Measurements from ENCODE around the gene TKT.

TKT gene

DNA sequence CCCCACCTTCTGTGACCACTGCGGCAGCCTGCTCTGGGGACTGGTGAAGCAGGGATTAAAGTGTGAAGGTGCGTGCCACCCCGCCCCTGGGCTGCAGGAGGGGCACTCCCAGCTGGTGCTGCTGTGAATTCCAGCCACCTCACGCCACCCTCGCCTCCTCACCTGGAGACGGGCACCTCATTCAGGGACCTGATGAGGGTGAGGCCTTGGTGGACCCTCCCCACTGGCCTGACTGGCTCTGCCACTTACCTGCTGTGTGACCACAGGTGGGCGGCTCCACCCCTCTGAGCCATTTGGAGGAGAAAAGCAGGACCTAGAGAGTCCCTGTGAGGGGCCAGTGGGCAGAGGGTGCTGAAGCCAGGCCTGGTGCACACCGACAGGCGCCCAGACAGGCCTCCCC is 72.3 kb downstream of the TKT start:
- TF ChIP-seq, protein P1, sequence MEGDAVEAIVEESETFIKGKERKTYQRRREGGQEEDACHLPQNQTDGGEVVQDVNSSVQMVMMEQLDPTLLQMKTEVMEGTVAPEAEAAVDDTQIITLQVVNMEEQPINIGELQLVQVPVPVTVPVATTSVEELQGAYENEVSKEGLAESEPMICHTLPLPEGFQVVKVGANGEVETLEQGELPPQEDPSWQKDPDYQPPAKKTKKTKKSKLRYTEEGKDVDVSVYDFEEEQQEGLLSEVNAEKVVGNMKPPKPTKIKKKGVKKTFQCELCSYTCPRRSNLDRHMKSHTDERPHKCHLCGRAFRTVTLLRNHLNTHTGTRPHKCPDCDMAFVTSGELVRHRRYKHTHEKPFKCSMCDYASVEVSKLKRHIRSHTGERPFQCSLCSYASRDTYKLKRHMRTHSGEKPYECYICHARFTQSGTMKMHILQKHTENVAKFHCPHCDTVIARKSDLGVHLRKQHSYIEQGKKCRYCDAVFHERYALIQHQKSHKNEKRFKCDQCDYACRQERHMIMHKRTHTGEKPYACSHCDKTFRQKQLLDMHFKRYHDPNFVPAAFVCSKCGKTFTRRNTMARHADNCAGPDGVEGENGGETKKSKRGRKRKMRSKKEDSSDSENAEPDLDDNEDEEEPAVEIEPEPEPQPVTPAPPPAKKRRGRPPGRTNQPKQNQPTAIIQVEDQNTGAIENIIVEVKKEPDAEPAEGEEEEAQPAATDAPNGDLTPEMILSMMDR (IDR thresholded peaks at IDR 0.05; ENCODE audit: unreplicated experiment in 3 of 3), result no peak
- peaks cover 4% of the 10 kb centered on the region for H3K27me3 Mint-ChIP-seq (ENCODE audit: low read depth)
- H3K36me3 Mint-ChIP-seq (ENCODE audit: low read depth), result peaks cover 13% of the 10 kb centered on the region
- no peaks in the 10 kb centered on the region for H3K4me1 Mint-ChIP-seq
- no peak overlapping the region for H3K27ac Mint-ChIP-seq
- no peaks in the 10 kb centered on the region for H3K9me3 Mint-ChIP-seq
- H3K4me3 Mint-ChIP-seq, result no peak overlapping the region

DNA sequence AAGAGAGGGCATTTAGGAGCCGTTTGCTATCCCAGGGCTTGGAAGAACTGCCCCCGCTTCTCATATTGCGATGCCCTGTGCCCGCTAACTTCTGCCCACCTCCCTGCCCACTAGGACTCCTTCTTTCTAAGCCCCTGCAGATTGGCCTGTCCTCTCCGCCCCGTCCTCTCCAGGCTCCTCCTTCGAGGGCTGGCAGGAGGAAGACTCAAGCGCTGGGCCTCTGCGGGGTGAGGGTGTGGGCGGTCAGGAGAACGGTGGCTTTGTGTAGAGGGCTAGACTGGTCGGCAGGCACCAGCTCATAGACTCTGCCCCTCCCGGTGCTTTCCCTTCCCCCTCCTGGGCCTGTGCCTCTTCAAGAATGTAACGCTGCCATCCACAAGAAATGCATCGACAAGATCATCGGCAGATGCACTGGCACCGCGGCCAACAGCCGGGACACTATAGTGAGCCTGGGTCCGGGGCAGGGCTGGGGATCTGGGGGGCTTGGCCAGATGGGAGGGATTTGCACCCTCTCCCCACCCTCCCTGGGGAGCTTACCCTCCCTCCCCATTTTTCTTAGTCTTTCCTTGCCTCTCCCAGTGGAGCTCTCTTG is 73.0 kb downstream of the TKT start:
- TF ChIP-seq, protein P1 (IDR thresholded peaks at IDR 0.05; ENCODE audit: unreplicated experiment in 3 of 3), result no peak
- peaks cover 13% of the 10 kb centered on the region for H3K36me3 Mint-ChIP-seq (ENCODE audit: low read depth)
- H3K27me3 Mint-ChIP-seq (ENCODE audit: low read depth), result peaks cover 4% of the 10 kb centered on the region
- no peaks in the 10 kb centered on the region for H3K4me1 Mint-ChIP-seq
- H3K27ac Mint-ChIP-seq, result no peak overlapping the region
- no peak overlapping the region for H3K4me3 Mint-ChIP-seq
- no peaks in the 10 kb centered on the region for H3K9me3 Mint-ChIP-seq

DNA sequence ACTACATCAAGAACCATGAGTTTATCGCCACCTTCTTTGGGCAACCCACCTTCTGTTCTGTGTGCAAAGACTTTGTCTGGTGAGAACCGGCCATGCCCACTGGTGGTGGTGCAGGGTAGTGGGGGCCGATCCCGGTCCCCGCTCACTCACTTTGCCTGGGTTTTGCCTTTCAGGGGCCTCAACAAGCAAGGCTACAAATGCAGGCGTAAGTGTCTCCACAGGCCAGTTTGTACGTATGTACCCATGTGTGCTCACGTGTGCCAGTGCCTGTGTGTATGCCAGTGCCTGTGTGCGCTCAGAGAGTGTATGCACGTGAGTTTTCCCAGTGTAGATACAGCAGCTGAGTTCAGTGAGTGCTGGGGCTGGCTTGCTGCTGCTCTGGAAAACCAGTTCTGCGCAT is 74.3 kb downstream of the TKT start:
- TF ChIP-seq, protein P1 (IDR thresholded peaks at IDR 0.05; ENCODE audit: unreplicated experiment in 3 of 3), result no peak
- no peak overlapping the region for H3K27ac Mint-ChIP-seq
- H3K27me3 Mint-ChIP-seq (ENCODE audit: low read depth), result peaks cover 4% of the 10 kb centered on the region
- H3K9me3 Mint-ChIP-seq, result no peaks in the 10 kb centered on the region
- peaks cover 13% of the 10 kb centered on the region for H3K36me3 Mint-ChIP-seq (ENCODE audit: low read depth)
- H3K4me1 Mint-ChIP-seq, result no peaks in the 10 kb centered on the region
- no peak overlapping the region for H3K4me3 Mint-ChIP-seq

DNA sequence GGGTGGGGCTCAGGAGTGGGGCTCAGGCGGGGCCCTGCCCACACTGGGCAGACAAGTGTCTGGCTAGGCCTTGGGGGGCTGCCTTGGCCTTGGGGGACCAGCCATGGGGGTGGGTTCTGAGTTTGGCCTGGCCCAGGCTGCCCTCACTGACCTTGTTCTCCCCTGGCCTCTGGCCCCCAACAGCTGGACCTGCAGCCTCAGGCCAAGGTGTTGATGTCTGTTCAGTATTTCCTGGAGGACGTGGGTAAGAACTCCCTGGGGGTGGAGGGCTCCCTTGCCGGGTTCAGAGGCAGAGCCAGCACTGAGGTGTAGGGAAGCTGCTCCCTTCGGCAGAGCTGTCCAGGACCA is 74.8 kb downstream of the TKT start:
- H3K27me3 Mint-ChIP-seq (ENCODE audit: low read depth), result peaks cover 4% of the 10 kb centered on the region
- no peak overlapping the region for H3K4me3 Mint-ChIP-seq
- no peaks in the 10 kb centered on the region for H3K9me3 Mint-ChIP-seq
- TF ChIP-seq, protein P1 (IDR thresholded peaks at IDR 0.05; ENCODE audit: unreplicated experiment in 3 of 3), result no peak
- no peaks in the 10 kb centered on the region for H3K4me1 Mint-ChIP-seq
- peaks cover 13% of the 10 kb centered on the region for H3K36me3 Mint-ChIP-seq (ENCODE audit: low read depth)
- no peak overlapping the region for H3K27ac Mint-ChIP-seq

- TF ChIP-seq, protein P1 (IDR thresholded peaks at IDR 0.05; ENCODE audit: unreplicated experiment in 3 of 3), result no peak
- Mint-ChIP-seq H3K4me1 (no peaks in the 10 kb centered on the region), H3K27me3 (ENCODE audit: low read depth) (peaks cover 4% of the 10 kb centered on the region), H3K27ac (no peak overlapping the region), H3K9me3 (no peaks in the 10 kb centered on the region), H3K4me3 (no peak overlapping the region), H3K36me3 (ENCODE audit: low read depth) (peaks cover 13% of the 10 kb centered on the region)
Observed at GRCh38 chr3:53180305-53181023, 75.4 kb downstream of the TKT start.

DNA sequence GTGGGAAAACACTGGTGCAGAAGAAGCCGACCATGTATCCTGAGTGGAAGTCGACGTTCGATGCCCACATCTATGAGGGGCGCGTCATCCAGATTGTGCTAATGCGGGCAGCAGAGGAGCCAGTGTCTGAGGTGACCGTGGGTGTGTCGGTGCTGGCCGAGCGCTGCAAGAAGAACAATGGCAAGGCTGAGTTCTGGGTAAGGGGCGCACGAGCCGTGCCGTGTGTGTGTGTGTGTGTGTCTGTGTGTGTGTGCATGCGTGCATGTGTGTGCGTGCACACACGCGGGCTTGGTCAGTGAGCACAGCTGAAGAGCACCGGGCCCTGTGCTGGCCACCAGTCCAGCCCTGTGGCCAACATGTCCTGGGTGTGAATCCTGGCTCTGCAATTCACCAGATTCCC is 76.2 kb downstream of the TKT start:
- H3K4me1 Mint-ChIP-seq, result no peaks in the 10 kb centered on the region
- H3K27me3 Mint-ChIP-seq (ENCODE audit: low read depth), result peaks cover under 1% of the 10 kb centered on the region
- H3K4me3 Mint-ChIP-seq, result no peak overlapping the region
- no peak overlapping the region for H3K27ac Mint-ChIP-seq
- H3K9me3 Mint-ChIP-seq, result no peaks in the 10 kb centered on the region
- TF ChIP-seq, protein P1 (IDR thresholded peaks at IDR 0.05; ENCODE audit: unreplicated experiment in 3 of 3), result no peak
- peaks cover 8% of the 10 kb centered on the region for H3K36me3 Mint-ChIP-seq (ENCODE audit: low read depth)

Measured in nephron (organoid).